PFSK-1 (cell line): ENCODE measurements around the gene HOXA3.

Experiments used
- POLR2AphosphoS5 ChIP-seq: IDR thresholded peaks from 2 replicates; pipeline ENCODE4 v1.6.1; 2012; ENCODE audit warnings: low read depth, mild to moderate bottlenecking, control low read depth, low read length, moderate library complexity
- REST ChIP-seq, 2 experiments: IDR thresholded peaks; 2 replicates each; pipeline versions ENCODE4 v1.6.1 to v1.8.0; 2011 to 2012; ENCODE audit warnings: low read depth in 2 of 2, low read length in 2 of 2, control low read depth in 1 of 2, inconsistent platforms in 1 of 2, mild to moderate bottlenecking in 1 of 2, moderate library complexity in 1 of 2; ENCODE audit not compliant: insufficient read depth in 1 of 2
- TAF1 ChIP-seq: IDR thresholded peaks from 2 replicates; pipeline ENCODE4 v1.6.1; 2012; ENCODE audit warnings: low read length, control low read depth, borderline replicate concordance; ENCODE audit not compliant: insufficient read depth

- TF ChIP-seq TAF1 = no peak
- TF ChIP-seq POLR2AphosphoS5 = no peak
- TF ChIP-seq REST (IDR thresholded peaks at IDR 0.05; ENCODE audit: insufficient read depth in 1 of 2, low read depth in 2 of 2, low read length in 2 of 2) = no peak
Measured at GRCh38 chr7:27101171-27101956, 51.0 kb downstream of the HOXA3 start.
